Fibroblast of pulmonary artery (primary cell): ENCODE measurements around the gene HVCN1.
A peak's percentile ranks its signal among the peaks of the same experiment; 100 is the strongest.
"Not testable (repeated sequence)": the region's sequence is repeated elsewhere in the genome, so short reads cannot be mapped to it uniquely, and the experiment has no call there.

Experiments
- DNase-seq: peaks from one replicate; pipeline ENCODE4 v3.0.0-alpha.2; 2010; ENCODE audit warnings: low read depth
- H3K4me3 ChIP-seq: replicated peaks from 2 replicates; pipeline ENCODE4 v1.5.1; 2011; ENCODE audit warnings: low read depth, mild to moderate bottlenecking, control low read depth, low read length, moderate library complexity
- TF ChIP-seq, protein P1 (sequence below): IDR thresholded peaks from 2 replicates; pipeline ENCODE4 v1.5.1; 2011; ENCODE audit warnings: mild to moderate bottlenecking, control low read depth, low read length, inconsistent platforms; ENCODE audit errors: missing control alignments

The HVCN1 gene

DNA sequence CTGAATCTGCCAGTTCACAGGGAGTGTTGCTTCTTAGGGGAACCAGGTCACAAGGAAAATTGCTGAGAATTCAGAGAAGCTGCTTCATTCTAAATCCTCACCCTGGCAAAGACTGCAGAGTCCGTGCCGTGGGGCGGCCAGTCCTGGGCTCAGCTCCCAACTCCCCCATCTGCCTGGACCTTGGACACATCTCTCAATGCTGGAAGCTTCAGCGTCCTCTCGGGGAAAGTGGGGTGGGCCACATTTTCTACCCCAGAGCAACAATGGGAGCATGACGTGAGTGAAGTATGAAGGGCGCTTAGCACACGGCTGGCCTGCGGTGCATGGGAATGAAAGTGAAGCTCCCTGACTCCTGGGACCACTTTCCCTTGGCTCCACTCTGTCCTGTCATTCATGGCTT lies 31.2 kb downstream of the HVCN1 start:
- H3K4me3 ChIP-seq, result no peak overlapping the region
- no peak for DNase-seq
- TF ChIP-seq, protein P1, sequence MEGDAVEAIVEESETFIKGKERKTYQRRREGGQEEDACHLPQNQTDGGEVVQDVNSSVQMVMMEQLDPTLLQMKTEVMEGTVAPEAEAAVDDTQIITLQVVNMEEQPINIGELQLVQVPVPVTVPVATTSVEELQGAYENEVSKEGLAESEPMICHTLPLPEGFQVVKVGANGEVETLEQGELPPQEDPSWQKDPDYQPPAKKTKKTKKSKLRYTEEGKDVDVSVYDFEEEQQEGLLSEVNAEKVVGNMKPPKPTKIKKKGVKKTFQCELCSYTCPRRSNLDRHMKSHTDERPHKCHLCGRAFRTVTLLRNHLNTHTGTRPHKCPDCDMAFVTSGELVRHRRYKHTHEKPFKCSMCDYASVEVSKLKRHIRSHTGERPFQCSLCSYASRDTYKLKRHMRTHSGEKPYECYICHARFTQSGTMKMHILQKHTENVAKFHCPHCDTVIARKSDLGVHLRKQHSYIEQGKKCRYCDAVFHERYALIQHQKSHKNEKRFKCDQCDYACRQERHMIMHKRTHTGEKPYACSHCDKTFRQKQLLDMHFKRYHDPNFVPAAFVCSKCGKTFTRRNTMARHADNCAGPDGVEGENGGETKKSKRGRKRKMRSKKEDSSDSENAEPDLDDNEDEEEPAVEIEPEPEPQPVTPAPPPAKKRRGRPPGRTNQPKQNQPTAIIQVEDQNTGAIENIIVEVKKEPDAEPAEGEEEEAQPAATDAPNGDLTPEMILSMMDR, result no peak

DNA sequence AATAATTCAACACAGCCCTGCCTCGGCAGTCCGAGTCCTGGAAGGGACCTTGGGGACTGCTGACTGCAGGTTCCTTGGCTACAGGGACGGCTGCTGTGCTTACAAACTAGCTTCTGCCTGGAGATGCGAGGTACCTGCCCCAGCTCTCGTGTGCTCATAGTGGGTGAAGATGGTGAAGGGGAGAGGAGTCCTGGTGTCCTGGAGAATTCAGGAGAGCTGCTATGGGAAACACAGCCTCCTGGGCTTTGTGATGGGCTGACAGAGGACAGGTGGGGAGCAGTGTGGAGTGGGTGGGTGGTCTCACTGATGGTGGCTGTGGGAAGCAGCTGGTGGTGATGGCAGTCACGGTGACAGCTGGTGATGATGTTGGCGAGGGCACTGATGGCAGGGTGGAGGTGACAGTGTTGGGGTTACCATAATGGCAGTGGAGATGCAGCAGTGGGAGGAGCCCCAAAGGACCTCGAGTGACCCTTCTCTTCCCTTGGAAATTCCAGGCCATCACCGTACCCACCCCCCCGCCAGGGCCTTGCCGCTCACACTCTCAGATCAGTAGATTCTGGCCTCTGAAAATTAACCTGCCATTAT lies 32.8 kb downstream of the HVCN1 start:
- TF ChIP-seq, protein P1, result no peak
- no peak for DNase-seq
- no peak overlapping the region for H3K4me3 ChIP-seq

DNA sequence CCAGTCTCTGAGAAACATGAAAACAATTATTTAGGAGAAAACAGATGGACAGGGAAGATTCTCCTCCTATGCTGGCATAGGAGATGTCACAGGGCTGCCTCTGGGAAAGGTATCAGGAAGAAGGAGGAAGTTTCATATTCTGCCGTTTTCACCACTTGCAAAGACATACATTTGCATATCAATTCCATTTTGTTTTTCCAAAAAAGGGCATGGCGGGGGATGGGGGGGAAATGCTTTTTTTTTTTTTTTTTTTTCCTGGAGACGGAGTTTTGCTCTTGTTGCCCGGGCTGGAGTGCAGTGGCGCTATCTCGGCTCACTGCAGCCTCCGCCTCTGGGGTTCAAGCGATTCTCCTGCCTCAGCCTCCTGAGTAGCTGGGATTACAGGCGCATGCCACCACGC lies 34.7 kb downstream of the HVCN1 start:
- not testable (repeated sequence) for DNase-seq

DNA sequence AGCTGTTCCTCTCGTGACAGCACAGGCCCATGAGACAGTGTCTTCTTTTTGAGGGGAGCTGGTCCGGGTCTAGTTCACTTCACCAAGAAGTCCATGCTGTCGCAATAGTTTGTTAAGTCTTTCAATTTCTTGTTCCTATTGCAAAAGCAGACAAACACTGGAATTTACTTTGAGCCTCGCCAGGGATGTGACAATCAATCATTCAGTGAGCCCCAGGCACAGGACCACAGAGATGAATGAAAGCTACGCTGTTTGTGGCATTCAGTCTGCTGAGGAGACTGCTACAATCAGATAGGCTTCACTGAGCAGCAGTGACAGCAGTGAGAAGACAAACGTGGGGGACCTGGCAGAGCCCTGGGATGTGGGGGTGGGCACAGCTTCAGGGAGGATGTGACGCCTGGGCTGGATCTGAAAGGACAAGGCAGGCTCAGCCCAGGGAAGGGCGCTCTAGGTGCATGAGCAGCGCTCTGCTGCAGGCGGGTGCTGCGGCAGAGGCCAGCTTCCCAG lies 39.5 kb downstream of the HVCN1 start:
- TF ChIP-seq, protein P1, result no peak
- DNase-seq, result peak; percentile 7
- H3K4me3 ChIP-seq, result no peak overlapping the region

More for the DNA sequence above, 34.7 kb downstream of the HVCN1 start:
- H3K4me3 ChIP-seq, result not testable (repeated sequence)

DNA sequence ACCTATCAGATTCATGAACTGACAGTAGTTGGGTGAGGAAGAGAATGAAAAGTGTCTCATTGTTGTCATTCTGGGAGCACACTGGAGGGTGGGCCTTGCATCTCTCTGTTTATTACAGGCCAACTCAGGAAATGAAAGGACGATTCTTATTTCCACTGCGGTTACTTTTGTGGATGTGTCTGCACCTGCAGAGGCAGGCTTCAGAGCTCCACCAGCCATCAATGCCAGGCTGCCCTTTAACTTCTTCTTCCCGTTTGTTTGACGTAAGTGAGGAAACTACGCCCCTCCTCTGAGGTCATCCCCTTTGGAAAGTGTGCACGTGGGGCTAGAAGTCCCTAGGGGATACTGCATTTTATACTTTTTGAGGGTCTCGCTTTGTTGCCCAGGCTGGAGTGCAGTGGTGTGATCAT lies 41.3 kb downstream of the HVCN1 start:
- no peak overlapping the region for H3K4me3 ChIP-seq
- no peak for DNase-seq
- TF ChIP-seq, protein P1, result no peak

DNA sequence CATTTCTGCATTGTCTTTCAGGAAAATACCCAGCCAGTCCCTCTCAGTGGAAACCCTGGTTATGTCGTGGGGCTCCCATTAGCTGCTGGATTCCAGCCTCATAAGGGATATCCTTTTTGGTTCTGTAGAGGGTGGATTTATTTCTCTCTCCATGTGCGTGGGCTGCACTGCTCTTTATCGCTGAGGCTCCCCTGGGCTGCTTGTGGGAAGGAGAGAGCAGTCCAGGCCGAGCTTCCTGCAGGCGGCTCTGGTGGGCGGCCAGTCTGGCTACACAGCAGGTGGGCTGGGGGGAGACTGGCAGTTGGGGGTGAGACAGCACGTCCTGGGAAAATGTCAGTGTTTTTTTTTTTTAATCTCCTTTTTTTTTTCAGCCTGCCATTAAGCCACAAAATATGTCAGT lies 47.4 kb downstream of the HVCN1 start:
- H3K4me3 ChIP-seq, result no peak overlapping the region
- TF ChIP-seq, protein P1, result no peak

DNA sequence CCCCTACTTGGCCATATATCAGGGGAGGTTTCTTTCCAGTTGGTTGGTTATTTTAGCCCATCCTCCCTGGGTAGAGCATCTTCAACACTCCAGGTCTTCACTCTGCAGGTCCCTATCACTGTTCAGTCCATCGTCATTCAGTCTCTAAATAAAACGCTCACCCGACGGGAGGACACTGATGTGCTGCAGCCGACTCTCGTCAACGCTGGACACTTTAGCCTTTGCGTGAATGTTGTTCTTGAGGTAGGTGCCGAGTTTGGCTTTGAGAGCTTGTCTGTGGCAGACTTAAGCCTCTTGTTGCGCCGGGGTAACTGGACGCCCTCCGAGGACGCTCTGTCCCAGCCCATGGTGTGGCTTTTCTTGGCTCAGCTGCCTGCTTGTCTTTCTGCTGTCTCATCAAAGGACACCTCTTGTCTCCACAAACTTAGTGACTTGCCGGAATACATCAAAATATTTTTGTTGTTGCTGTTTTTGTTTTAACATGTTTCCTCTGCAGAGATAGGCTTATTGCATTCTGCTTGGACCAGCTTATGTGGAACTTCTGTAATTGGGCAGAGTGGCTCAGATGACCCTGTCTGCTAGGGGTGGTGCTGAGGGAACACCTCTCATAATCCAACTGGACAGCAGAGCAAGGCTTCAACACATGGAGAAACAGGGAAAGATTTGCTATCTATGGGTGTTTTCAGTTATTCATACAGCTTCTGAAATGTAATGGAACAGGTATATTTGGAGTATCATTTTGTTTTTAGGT lies 48.5 kb downstream of the HVCN1 start:
- no peak for DNase-seq
- no peak overlapping the region for H3K4me3 ChIP-seq
- TF ChIP-seq, protein P1, result no peak

More for the DNA sequence above, 47.4 kb downstream of the HVCN1 start:
- peak; percentile 45 for DNase-seq
